GM23338 (cell line): ENCODE data around the gene CLDN22.
"Not testable (repeated sequence)": the region's sequence is repeated elsewhere in the genome, so short reads cannot be mapped to it uniquely, and the experiment has no call there.

ENCODE experiments used
- CTCF ChIP-seq, 2 experiments: fragments of 200-600 bp in 1 of 2; sonication (generic) in 1 of 2; conservative IDR thresholded peaks; 2 replicates each; pipeline versions ENCODE4 v1.5.1 to v1.6.1; 2016 to 2017; ENCODE audit warnings: antibody characterized with exemption in 2 of 2, low read depth in 2 of 2, mild to moderate bottlenecking in 2 of 2, moderate library complexity in 1 of 2
- ETS1 ChIP-seq: IDR thresholded peaks from 2 replicates; pipeline ENCODE4 v1.6.1; 2016; ENCODE audit warnings: antibody characterized with exemption
- EZH2 ChIP-seq: fragments of 200-600 bp; sonication (generic); IDR thresholded peaks from one replicate; pipeline ENCODE4 v1.8.0; 2017; ENCODE audit warnings: antibody characterized with exemption, mild to moderate bottlenecking, low read depth; ENCODE audit not compliant: unreplicated experiment

GRCh38 chr4:183326387-183326786 lies 6.3 kb upstream of the CLDN22 start:
- not testable (repeated sequence) for TF ChIP-seq EZH2; CTCF (conservative IDR thresholded peaks at IDR 0.05; ENCODE audit: low read depth in 2 of 2); ETS1
